GM23248 (cell line): ENCODE data around the gene PLEKHA6. TPM values are rescaled to one million over a fixed set of nuclear protein-coding genes. Genes with fewer than 3 reads are reported as not detected.
A peak's percentile ranks its signal among the peaks of the same experiment; 100 is the strongest.

Source experiments
- DNase-seq: peaks from one replicate; pipeline ENCODE4 v3.0.0-alpha.2; 2015
- H2AFZ ChIP-seq: fragments of 200-600 bp; sonication (generic); 2 replicates; pipeline ENCODE4 v1.6.1; 2016; ENCODE audit warnings: antibody characterized with exemption
- H3F3A ChIP-seq: fragments of 200-600 bp; sonication (generic); 2 replicates; pipeline ENCODE4 v1.6.1; 2016; ENCODE audit warnings: mild to moderate bottlenecking, antibody characterized with exemption, mixed run types; ENCODE audit not compliant: insufficient read depth
- H3K27ac ChIP-seq: fragments of 200-600 bp; sonication (generic); 2 replicates; pipeline ENCODE4 v1.5.1; 2016; ENCODE audit warnings: mild to moderate bottlenecking
- H3K27me3 ChIP-seq: fragments of 200-600 bp; sonication (generic); replicated peaks from 2 replicates; pipeline ENCODE4 v1.6.1; 2016; ENCODE audit warnings: mild to moderate bottlenecking; ENCODE audit not compliant: insufficient read depth
- H3K36me3 ChIP-seq: fragments of 200-600 bp; sonication (generic); 2 replicates; pipeline ENCODE4 v1.6.1; 2016; ENCODE audit warnings: low read depth, mild to moderate bottlenecking
- H3K4me1 ChIP-seq: fragments of 200-600 bp; sonication (generic); 2 replicates; pipeline ENCODE4 v1.6.1; 2016; ENCODE audit warnings: mild to moderate bottlenecking; ENCODE audit not compliant: insufficient read depth
- H3K4me2 ChIP-seq: fragments of 200-600 bp; sonication (generic); one replicate; pipeline ENCODE4 v1.6.1; 2016; ENCODE audit warnings: mild to moderate bottlenecking; ENCODE audit not compliant: unreplicated experiment
- H3K4me3 ChIP-seq: fragments of 200-600 bp; sonication (generic); 2 replicates; pipeline ENCODE4 v1.5.1; 2016; ENCODE audit warnings: mild to moderate bottlenecking
- H3K79me2 ChIP-seq: fragments of 200-600 bp; sonication (generic); 2 replicates; pipeline ENCODE4 v1.6.1; 2016; ENCODE audit warnings: mild to moderate bottlenecking; ENCODE audit not compliant: insufficient read depth
- H3K9ac ChIP-seq: fragments of 200-600 bp; sonication (generic); 2 replicates; pipeline ENCODE4 v1.6.1; 2016; ENCODE audit warnings: mild to moderate bottlenecking
- H3K9me2 ChIP-seq: fragments of 200-600 bp; sonication (generic); 2 replicates; pipeline ENCODE4 v1.6.1; 2016; ENCODE audit warnings: mixed run types, mild to moderate bottlenecking, moderate library complexity; ENCODE audit not compliant: insufficient read depth
- H3K9me3 ChIP-seq: fragments of 200-600 bp; sonication (generic); one replicate; pipeline ENCODE4 v1.6.1; 2017; ENCODE audit warnings: low read depth
- H4K20me1 ChIP-seq: fragments of 200-600 bp; sonication (generic); 2 replicates; pipeline ENCODE4 v1.6.0; 2016; ENCODE audit not compliant: insufficient read depth
- EZH2 ChIP-seq: fragments of 200-600 bp; sonication (generic); IDR thresholded peaks from 2 replicates; pipeline ENCODE4 v1.6.1; 2018; ENCODE audit warnings: antibody characterized with exemption, mild to moderate bottlenecking; ENCODE audit not compliant: insufficient read depth, poor library complexity, severe bottlenecking
- EZH2phosphoT487 ChIP-seq: fragments of 200-600 bp; sonication (generic); IDR thresholded peaks from 2 replicates; pipeline ENCODE4 v1.6.1; 2018; ENCODE audit warnings: antibody characterized with exemption, moderate library complexity, mild to moderate bottlenecking, low read depth; ENCODE audit not compliant: insufficient read depth
- WGBS, 2 experiments: methylation state at CpG; one replicate each; pipeline ENCODE4 v1.1.6; 2015 to 2017; ENCODE audit warnings: low lambda C conversion rate in 2 of 2, low coverage in 1 of 2; ENCODE audit errors: missing lambda C conversion rate in 2 of 2; 5-methylcytosine and 5-hydroxymethylcytosine counted together
- in situ Hi-C: fragments of 300-500 bp; cut with MboI; formaldehyde crosslinking; loops from 2 replicates; pipeline ENCODE4 v1.15.0; 2020
- polyA plus RNA-seq: library from polyadenylated mRNA; unstranded; fragments of >200 nt; fragmentation: Nextera tagmentation; extraction: Ambion mirVana; gene quantifications from 2 replicates; pipeline ENCODE4 v1.2.1, GENCODE V29; 2016
- total RNA-seq: library from RNA; depleted of rRNA; stranded (reverse); fragments of >200 nt; shearing (Covaris generic); gene quantifications from 2 replicates; pipeline ENCODE4 v1.2.3, GENCODE V29; 2014

Gene PLEKHA6
- total and polyA plus RNA-seq, 2 experiments from 2014 or later = 4.5 to 7.3 TPM

DNA sequence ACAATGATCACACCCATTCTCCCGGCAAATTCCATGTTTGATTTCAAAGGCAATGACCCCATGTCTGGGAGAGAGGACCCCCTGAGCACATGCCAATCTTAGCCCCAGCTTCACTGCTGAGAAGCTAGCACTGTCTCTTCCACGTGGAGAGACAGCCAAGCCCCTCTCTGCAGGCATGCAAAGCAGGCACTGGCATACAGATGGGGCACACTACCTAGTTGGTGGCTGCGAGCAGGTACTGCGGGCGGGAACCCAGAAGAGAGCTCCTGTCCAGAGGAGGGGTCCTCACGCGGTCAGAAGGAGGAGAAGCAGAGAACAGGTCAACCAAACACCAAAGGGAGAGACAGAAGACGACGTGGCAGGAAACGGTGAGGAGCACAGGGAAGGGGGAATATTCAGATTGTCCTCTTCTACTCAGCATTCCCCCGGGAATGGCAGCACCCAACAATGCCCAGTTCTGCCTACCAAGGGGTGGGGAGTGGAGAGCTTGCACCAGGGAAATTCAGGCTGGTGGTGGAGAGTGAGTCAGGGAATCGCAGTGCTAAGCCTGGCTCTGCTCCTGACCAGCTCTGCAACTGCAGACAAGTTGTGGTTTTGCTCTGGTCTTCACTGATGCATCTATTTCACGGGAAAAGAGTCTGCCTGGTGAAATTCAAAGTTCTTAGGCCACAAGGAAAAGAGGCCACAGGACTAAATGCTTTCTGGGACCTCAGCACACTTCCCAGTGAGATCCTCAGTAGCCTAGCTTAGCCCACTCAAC is 97.8 kb downstream of the PLEKHA6 start:
- in situ Hi-C loops = no loop called here
- H3K9me2 ChIP-seq = no peaks in the 10 kb centered on the region
- WGBS, 2 experiments = 83 to 84% methylated on average over 13 of the region's 13 CpGs
- H3K4me1 ChIP-seq = peaks cover 16% of the 10 kb centered on the region
- TF ChIP-seq EZH2 (no peak), EZH2phosphoT487 (no peak)
- H3K9me3 ChIP-seq = no peaks in the 10 kb centered on the region
- H3K4me3 ChIP-seq = no peak overlapping the region
- H3K4me2 ChIP-seq = peak overlapping the region; percentile 17
- no peaks in the 10 kb centered on the region for H3K27me3 ChIP-seq
- peaks cover 8% of the 10 kb centered on the region; the same call in 1 of the 2 replicates for H3F3A ChIP-seq
- no peaks in the 10 kb centered on the region for H3K36me3 ChIP-seq
- H3K27ac ChIP-seq = peak overlapping the region; percentile 55
- peak; percentile 88 for DNase-seq
- H3K79me2 ChIP-seq = no peaks in the 10 kb centered on the region
- H3K9ac ChIP-seq = peak overlapping the region; percentile 52; the same call in 1 of the 2 replicates
- H2AFZ ChIP-seq = no peak overlapping the region
- H4K20me1 ChIP-seq = no peaks in the 10 kb centered on the region

DNA sequence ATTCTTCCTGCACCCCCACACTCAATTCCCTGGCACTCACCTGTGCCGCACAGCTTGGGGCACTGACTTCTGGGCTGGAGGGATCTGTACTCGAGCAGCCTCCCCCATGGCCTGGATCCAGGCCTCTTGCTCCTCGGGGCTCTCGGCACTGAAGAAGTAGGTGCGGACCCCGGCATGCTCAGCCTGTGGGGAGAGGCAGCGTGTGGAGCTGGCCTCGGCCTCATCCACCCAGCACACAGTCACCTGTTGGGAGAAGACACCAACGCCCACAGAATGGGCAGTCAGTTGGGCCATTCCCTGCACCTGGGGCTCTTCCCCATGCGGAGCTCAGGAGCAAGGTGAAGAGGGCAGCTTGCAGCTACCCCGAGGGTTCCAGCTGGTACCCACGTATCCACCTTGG is 98.5 kb downstream of the PLEKHA6 start:
- WGBS, 2 experiments = 73 to 86% methylated on average over 9 to 12 of the region's 12 CpGs
- in situ Hi-C loops = no loop called here
- Histone ChIP-seq H2AFZ (no peak overlapping the region), H3F3A (peaks cover 14% of the 10 kb centered on the region; the same call in 1 of the 2 replicates), H3K9me3 (no peaks in the 10 kb centered on the region), H4K20me1 (no peaks in the 10 kb centered on the region), H3K4me3 (no peak overlapping the region), H3K36me3 (no peaks in the 10 kb centered on the region), H3K9ac (no peak overlapping the region), H3K27ac (no peak overlapping the region), H3K4me1 (peaks cover 16% of the 10 kb centered on the region), H3K4me2 (no peak overlapping the region), H3K79me2 (no peaks in the 10 kb centered on the region), H3K9me2 (no peaks in the 10 kb centered on the region), H3K27me3 (no peaks in the 10 kb centered on the region)
- TF ChIP-seq EZH2phosphoT487 (no peak), EZH2 (no peak)
- no peak for DNase-seq

DNA sequence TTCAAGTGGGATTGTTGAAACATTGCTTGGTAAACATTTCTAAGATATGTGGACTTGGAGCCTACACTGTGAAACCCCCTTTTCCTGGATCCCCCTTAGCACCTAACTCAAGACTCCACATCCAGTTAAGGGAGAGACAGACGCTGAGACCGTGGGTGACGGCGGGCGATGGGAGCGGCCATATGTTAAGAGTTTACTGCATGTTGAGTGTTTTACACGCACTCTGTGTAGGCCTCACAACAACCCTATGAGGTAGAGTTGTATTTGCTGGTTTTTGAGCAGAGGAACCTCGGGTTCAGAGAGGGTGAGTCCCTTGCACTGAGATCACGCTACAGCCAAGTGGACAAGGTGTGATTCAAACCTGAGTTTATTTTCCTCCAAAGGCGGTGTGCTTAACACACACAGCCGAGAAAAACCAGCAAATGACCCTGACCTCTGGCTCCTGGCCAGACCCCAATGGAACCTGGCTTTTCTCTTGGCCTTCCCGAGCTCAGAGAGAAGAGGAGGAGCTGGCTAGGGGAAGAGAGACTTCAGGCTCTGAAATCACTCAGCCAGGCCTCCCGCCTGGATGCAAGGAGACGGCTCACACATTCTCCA is 99.0 kb downstream of the PLEKHA6 start:
- H3K79me2 ChIP-seq = no peaks in the 10 kb centered on the region
- H2AFZ ChIP-seq = no peak overlapping the region
- no peaks in the 10 kb centered on the region for H3K9me3 ChIP-seq
- H3F3A ChIP-seq = peaks cover 15% of the 10 kb centered on the region; the same call in 1 of the 2 replicates
- H3K9me2 ChIP-seq = no peaks in the 10 kb centered on the region
- no peaks in the 10 kb centered on the region for H4K20me1 ChIP-seq
- TF ChIP-seq EZH2phosphoT487 (no peak), EZH2 (no peak)
- H3K27ac ChIP-seq = no peak overlapping the region
- no peaks in the 10 kb centered on the region for H3K36me3 ChIP-seq
- 94 to 95% methylated on average over 14 of the region's 14 CpGs for WGBS, 2 experiments
- in situ Hi-C loops = no loop called here
- no peaks in the 10 kb centered on the region for H3K27me3 ChIP-seq
- H3K9ac ChIP-seq = no peak overlapping the region
- DNase-seq = no peak
- peaks cover 20% of the 10 kb centered on the region for H3K4me1 ChIP-seq
- H3K4me3 ChIP-seq = no peak overlapping the region
- H3K4me2 ChIP-seq = no peak overlapping the region

DNA sequence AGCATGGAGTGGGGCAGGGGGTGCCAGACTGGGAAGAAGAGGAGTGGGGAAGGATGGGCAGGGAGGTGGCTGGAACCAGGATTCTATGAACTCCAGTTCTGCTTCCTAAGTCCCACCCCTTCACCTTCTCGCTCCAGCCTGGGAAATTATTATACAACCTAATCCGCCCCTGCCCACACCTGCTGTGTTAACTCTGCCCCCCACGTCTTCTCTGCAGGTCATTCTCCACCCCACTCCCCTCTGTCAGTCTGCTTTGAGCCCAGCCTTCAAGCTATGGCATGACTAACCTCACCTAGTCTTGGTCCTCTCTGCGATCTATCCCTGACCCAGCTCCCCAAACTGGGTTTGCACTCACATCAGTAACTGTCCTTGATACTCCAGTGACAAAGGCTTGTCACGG is 99.9 kb downstream of the PLEKHA6 start:
- Histone ChIP-seq H2AFZ (no peak overlapping the region), H3K4me1 (peaks cover 25% of the 10 kb centered on the region), H3K4me2 (no peak overlapping the region), H3F3A (peaks cover 15% of the 10 kb centered on the region; the same call in 1 of the 2 replicates), H3K9ac (no peak overlapping the region), H4K20me1 (no peaks in the 10 kb centered on the region), H3K27me3 (no peaks in the 10 kb centered on the region), H3K9me3 (no peaks in the 10 kb centered on the region), H3K36me3 (no peaks in the 10 kb centered on the region), H3K9me2 (no peaks in the 10 kb centered on the region), H3K79me2 (no peaks in the 10 kb centered on the region), H3K27ac (no peak overlapping the region), H3K4me3 (no peak overlapping the region)
- no peak for DNase-seq
- TF ChIP-seq EZH2phosphoT487 = no peak
- no peak for TF ChIP-seq EZH2
- in situ Hi-C loops = no loop called here
- WGBS, 2 experiments = 89 to 93% methylated on average over 5 of the region's 5 CpGs
